K562 (cell line): ENCODE results near the gene SIRT7. TPM values are rescaled to one million over a fixed set of nuclear protein-coding genes. Genes with fewer than 3 reads are reported as not detected.

ENCODE experiments used
- BRD4 ChIP-seq: fragments of 200-600 bp; sonication (generic); IDR thresholded peaks from 2 replicates; pipeline ENCODE4 v1.6.1; 2017; ENCODE audit warnings: inconsistent platforms
- CBFA2T2 ChIP-seq: fragments of 450-650 bp; conservative IDR thresholded peaks from 2 replicates; pipeline ENCODE4 v1.6.1; 2017; ENCODE audit warnings: mild to moderate bottlenecking
- CCNT2 ChIP-seq: IDR thresholded peaks from 2 replicates; pipeline ENCODE4 v1.6.1; 2011; ENCODE audit warnings: borderline replicate concordance, low read depth, mild to moderate bottlenecking, moderate library complexity, mixed read lengths, low read length; ENCODE audit not compliant: insufficient read length; ENCODE audit errors: extremely low read depth
- ELF2 ChIP-seq: fragments of 250-450 bp; sonication (Bioruptor Pico); IDR thresholded peaks from 2 replicates; pipeline ENCODE4 v1.5.0; 2021; ENCODE audit warnings: mild to moderate bottlenecking
- FOXJ2 ChIP-seq: fragments of 200-800 bp; sonication (Bioruptor generic); IDR thresholded peaks from 2 replicates; pipeline ENCODE4 v1.6.1; 2016; ENCODE audit warnings: missing genetic modification characterization, missing compliant biosample characterization
- KAT2B ChIP-seq: IDR thresholded peaks from one replicate; pipeline ENCODE4 v1.6.1; 2012; ENCODE audit warnings: low read depth, mild to moderate bottlenecking, control low read depth, inconsistent platforms, low read length, moderate library complexity
- NCOR1 ChIP-seq: fragments of 450-650 bp; IDR thresholded peaks from 2 replicates; pipeline ENCODE4 v1.6.1; 2016; ENCODE audit warnings: mild to moderate bottlenecking, moderate library complexity
- NR0B1 ChIP-seq: fragments of 450-650 bp; IDR thresholded peaks from one replicate; pipeline ENCODE4 v1.6.1; 2018; ENCODE audit warnings: mild to moderate bottlenecking, moderate library complexity; ENCODE audit not compliant: partially characterized antibody
- PCBP1 ChIP-seq: fragments of 200-400 bp; formaldehyde crosslinking; IDR thresholded peaks from 2 replicates; pipeline ENCODE4 v1.6.1; 2018; ENCODE audit warnings: mild to moderate bottlenecking, low read depth, low read length; ENCODE audit not compliant: poor library complexity, severe bottlenecking
- REST ChIP-seq, 2 experiments: fragments of 450-650 bp; formaldehyde crosslinking in 1 of 2; IDR thresholded peaks; 2 replicates each; pipeline versions ENCODE4 v1.4.0 to v1.6.1; 2014 to 2020; ENCODE audit warnings: mild to moderate bottlenecking in 2 of 2, borderline replicate concordance in 1 of 2, low read depth in 1 of 2
- RUNX1 ChIP-seq: sonication (generic); IDR thresholded peaks from 2 replicates; pipeline ENCODE4 v1.6.1; 2016; ENCODE audit warnings: antibody characterized with exemption, low read depth
- SIRT6 ChIP-seq: IDR thresholded peaks from one replicate; pipeline ENCODE4 v1.6.1; 2012; ENCODE audit warnings: low read depth, mild to moderate bottlenecking, control low read depth, inconsistent platforms, low read length, moderate library complexity
- SREBF2 ChIP-seq: sonication (generic); formaldehyde crosslinking; IDR thresholded peaks from 2 replicates; pipeline ENCODE4 v1.4.0; 2020; ENCODE audit warnings: mild to moderate bottlenecking, missing genetic modification reagents
- SRSF3 ChIP-seq: fragments of 200-400 bp; formaldehyde crosslinking; IDR thresholded peaks from 2 replicates; pipeline ENCODE4 v1.6.1; 2016; ENCODE audit warnings: mild to moderate bottlenecking, low read length, moderate library complexity; ENCODE audit not compliant: insufficient read depth
- VEZF1 ChIP-seq: fragments of 200-800 bp; sonication (Bioruptor generic); IDR thresholded peaks from 2 replicates; pipeline ENCODE4 v1.6.1; 2017; ENCODE audit warnings: missing genetic modification characterization, missing compliant biosample characterization
- XRCC3 ChIP-seq: fragments of 450-650 bp; IDR thresholded peaks from 2 replicates; pipeline ENCODE4 v1.6.1; 2017; ENCODE audit warnings: mild to moderate bottlenecking, moderate library complexity
- polyA plus RNA-seq, 8 experiments: library from polyadenylated mRNA; depleted of rRNA in 4 of 8; stranded (reverse) in 5 of 8; unstranded in 3 of 8; fragments of >200 nt; fragmentation: Nextera tagmentation in 2 of 8; fragmentation: Illumina TruSeq in 1 of 8; extraction: Ambion mirVana in 2 of 8; extraction: Trizol in 1 of 8; gene quantifications; 2 replicates each; pipeline versions ENCODE4 v1.2.1 to v1.2.3, GENCODE V29; 2011 to 2014; ENCODE audit warnings: inconsistent platforms in 1 of 8, missing spikeins in 1 of 8
- total RNA-seq, 7 experiments: library from RNA; depleted of rRNA in 6 of 7; stranded (reverse); fragments of >200 nt in 6 of 7; fragmentation: Illumina TruSeq in 2 of 7; extraction: Trizol in 2 of 7; gene quantifications; 2 replicates each; pipeline versions ENCODE4 v1.2.1 to v1.2.3, GENCODE V29; 2011 to 2021; ENCODE audit warnings: low replicate concordance in 1 of 7

SIRT7 gene
- total and polyA plus RNA-seq, 9 of the 15 experiments (the other 6 are each of a cell fraction or from before 2014, with no cell fraction given), result 1.6 to 54.8 (median 20.3) TPM

- no peak for TF ChIP-seq RUNX1
- TF ChIP-seq NR0B1, result no peak
- peak; percentile 60 for TF ChIP-seq PCBP1
- peak; percentile 84 for TF ChIP-seq REST (IDR thresholded peaks at IDR 0.05; ENCODE audit: borderline replicate concordance)
- TF ChIP-seq REST (CRISPR knock-in tag; IDR thresholded peaks at IDR 0.05; ENCODE audit: low read depth), result no peak
- peak; percentile 61 for TF ChIP-seq CCNT2
- TF ChIP-seq BRD4, result no peak
- TF ChIP-seq ELF2 (CRISPR knock-in tag), result no peak
- no peak for TF ChIP-seq CBFA2T2
- no peak for TF ChIP-seq XRCC3
- no peak for TF ChIP-seq SREBF2 (CRISPR knock-in tag)
- TF ChIP-seq SRSF3, result no peak
- no peak for TF ChIP-seq KAT2B
- no peak for TF ChIP-seq SIRT6
- no peak for TF ChIP-seq FOXJ2
- TF ChIP-seq NCOR1, result no peak
- peak; percentile 54 for TF ChIP-seq VEZF1 (CRISPR knock-in tag)
These were observed 41.6 kb upstream of the SIRT7 start (continued) for GRCh38 chr17:81959362-81960129.
